ENCODE measurements around the gene IL20RB.

IL20RB gene

DNA sequence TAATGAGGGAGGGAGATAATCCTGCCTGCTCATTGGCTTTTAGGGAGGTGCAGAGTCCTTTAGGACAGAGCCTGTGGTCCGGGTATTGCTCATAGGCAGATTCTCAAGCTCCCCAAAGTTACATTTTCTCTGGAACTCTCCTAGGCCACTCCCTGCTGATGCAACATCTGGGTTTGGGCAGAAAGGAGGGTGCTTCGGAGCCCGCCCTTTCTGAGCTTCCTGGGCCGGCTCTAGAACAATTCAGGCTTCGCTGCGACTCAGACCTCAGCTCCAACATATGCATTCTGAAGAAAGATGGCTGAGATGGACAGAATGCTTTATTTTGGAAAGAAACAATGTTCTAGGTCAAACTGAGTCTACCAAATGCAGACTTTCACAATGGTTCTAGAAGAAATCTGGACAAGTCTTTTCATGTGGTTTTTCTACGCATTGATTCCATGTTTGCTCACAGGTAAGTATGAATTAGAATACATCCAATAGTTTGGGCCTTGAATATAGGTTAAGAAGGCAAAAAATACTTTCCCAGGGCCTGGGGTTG lies at the start of gene IL20RB:
TSS of gene IL20RB (plus strand) at position 233 of the 538 bp plus-strand sequence. CDS start at position 364, 131 bp downstream.
- H3K4me3 ChIP-seq (ENCODE audit: low read depth, low read length) = no peak within 1 kb of the TSS

DNA sequence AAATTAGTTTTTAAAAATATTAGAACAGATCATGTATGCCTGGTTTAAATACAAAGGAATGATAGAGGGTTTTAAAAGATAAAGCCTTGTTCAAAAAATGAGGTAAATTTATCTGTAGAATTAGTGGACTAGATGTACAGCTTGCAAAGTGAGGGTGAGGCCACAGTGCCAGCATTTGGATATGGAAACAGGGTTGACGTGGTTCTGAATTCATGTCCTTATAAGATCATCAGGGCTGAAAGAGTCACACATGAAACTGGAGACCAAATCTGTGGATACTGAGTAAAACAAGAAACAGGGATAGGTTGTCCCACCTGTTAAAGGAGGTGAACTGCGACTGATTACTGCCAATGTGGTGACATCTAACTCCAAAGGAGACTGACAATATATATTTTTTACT lies 49.5 kb upstream of the IL20RB start:
- TF ChIP-seq, protein P1, sequence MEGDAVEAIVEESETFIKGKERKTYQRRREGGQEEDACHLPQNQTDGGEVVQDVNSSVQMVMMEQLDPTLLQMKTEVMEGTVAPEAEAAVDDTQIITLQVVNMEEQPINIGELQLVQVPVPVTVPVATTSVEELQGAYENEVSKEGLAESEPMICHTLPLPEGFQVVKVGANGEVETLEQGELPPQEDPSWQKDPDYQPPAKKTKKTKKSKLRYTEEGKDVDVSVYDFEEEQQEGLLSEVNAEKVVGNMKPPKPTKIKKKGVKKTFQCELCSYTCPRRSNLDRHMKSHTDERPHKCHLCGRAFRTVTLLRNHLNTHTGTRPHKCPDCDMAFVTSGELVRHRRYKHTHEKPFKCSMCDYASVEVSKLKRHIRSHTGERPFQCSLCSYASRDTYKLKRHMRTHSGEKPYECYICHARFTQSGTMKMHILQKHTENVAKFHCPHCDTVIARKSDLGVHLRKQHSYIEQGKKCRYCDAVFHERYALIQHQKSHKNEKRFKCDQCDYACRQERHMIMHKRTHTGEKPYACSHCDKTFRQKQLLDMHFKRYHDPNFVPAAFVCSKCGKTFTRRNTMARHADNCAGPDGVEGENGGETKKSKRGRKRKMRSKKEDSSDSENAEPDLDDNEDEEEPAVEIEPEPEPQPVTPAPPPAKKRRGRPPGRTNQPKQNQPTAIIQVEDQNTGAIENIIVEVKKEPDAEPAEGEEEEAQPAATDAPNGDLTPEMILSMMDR (IDR thresholded peaks at IDR 0.05; ENCODE audit: borderline replicate concordance, insufficient read depth, low read depth, low read length) = no peak
- H3K4me3 ChIP-seq (ENCODE audit: low read depth, low read length) = no peak overlapping the region

More for the DNA sequence above, at the start of gene IL20RB:
- TF ChIP-seq, protein P1 (IDR thresholded peaks at IDR 0.05; ENCODE audit: borderline replicate concordance, insufficient read depth, low read depth, low read length) = no peak

GRCh38 chr3:136909187-136909586 lies 48.6 kb upstream of the IL20RB start:
- H3K4me3 ChIP-seq (ENCODE audit: low read depth, low read length) = no peak overlapping the region
- TF ChIP-seq, protein P1 (IDR thresholded peaks at IDR 0.05; ENCODE audit: borderline replicate concordance, insufficient read depth, low read depth, low read length) = no peak

DNA sequence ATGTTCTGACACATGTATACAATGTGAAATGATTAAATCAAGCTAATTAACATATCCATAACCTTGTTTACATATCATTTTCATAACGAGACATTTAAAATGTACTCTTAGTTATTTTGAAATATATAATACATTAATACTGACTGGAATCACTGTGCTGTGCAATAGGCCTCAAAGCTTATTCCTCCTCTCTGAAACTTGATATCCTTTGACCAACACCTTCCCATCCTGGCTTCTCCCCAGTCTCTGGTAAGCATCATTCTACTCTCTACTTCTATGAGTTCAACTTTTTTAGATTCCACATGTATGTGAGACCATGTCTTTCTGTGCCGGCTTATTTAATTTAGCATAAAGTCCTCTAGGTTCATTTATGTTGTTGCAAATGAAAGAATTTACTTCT lies 47.1 kb upstream of the IL20RB start:
- H3K4me3 ChIP-seq (ENCODE audit: low read depth, low read length) = no peak overlapping the region
- TF ChIP-seq, protein P1 (IDR thresholded peaks at IDR 0.05; ENCODE audit: borderline replicate concordance, insufficient read depth, low read depth, low read length) = no peak

GRCh38 chr3:136913168-136913567 lies 44.6 kb upstream of the IL20RB start:
- no peak overlapping the region for H3K4me3 ChIP-seq (ENCODE audit: low read depth, low read length)
- TF ChIP-seq, protein P1 (IDR thresholded peaks at IDR 0.05; ENCODE audit: borderline replicate concordance, insufficient read depth, low read depth, low read length) = no peak

- no peak overlapping the region for H3K4me3 ChIP-seq (ENCODE audit: low read depth, low read length)
- TF ChIP-seq, protein P1 (IDR thresholded peaks at IDR 0.05; ENCODE audit: borderline replicate concordance, insufficient read depth, low read depth, low read length) = no peak
These were observed 43.0 kb upstream of the IL20RB start for GRCh38 chr3:136914739-136915138.

DNA sequence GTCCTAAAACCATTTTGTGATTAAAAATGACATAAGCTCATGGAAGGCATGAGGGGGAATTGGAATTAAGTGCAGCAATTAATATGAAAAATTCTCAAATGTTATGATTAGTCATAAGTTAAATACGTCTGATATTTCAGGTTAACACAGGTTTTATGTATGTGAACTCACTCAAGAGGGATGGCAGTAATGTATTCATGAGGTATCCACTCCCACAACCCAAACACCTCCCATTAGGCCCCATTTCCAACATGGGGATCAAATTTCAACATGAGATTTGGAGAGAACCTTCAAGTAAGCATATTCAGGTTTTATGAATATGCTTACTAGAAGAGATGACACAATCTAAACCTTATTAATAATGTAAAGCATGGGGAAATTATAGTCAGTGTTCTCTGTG lies 41.6 kb upstream of the IL20RB start:
- TF ChIP-seq, protein P1 (IDR thresholded peaks at IDR 0.05; ENCODE audit: borderline replicate concordance, insufficient read depth, low read depth, low read length) = no peak
- H3K4me3 ChIP-seq (ENCODE audit: low read depth, low read length) = no peak overlapping the region
